Pulmonary artery endothelial cell (primary cell): Measurements from ENCODE around the gene ZNF865. TPM values are rescaled to one million over a fixed set of nuclear protein-coding genes. Genes with fewer than 3 reads are reported as not detected.

Source experiments
- DNase-seq: peaks from one replicate; pipeline ENCODE4 v3.0.0-alpha.2; 2011; ENCODE audit warnings: low read depth, low spot score
- total RNA-seq: library from RNA; depleted of rRNA; stranded (reverse); fragments of >200 nt; gene quantifications from 2 replicates; pipeline ENCODE4 v1.2.3, GENCODE V29; 2014

Gene ZNF865
- total RNA-seq, 1 donor from 2014 or later = 0.86 TPM

DNA sequence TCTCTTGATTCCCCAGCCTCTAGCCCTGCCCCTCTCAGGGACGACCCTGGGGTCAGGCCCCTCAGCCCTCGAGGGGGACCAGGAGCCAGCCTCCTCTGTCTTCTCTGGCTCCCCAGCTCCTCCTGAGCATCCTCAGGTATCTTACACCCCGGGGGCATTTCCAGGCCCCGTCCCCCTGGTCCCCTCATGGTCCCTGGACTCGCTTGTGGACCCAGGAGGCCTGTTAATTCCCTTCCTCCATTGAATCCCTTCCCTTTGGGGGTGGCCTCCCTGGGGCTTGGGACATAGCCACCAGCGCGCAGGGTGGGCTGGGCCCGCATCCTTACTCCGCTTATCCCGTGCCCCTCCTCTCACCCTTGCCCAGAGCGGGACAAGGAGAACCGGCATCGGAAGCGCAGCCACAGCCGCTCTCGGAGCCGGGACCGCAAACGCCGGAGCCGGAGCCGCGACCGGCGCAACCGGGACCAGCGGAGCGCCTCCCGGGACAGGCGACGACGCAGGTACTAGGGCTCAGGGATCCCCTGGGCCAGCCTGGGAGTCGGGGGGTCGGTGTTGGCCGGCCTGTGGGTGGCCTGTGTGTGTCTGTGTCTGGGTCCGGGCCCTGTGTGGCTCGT lies 53.5 kb downstream of the ZNF865 start:
- no peak for DNase-seq

DNA sequence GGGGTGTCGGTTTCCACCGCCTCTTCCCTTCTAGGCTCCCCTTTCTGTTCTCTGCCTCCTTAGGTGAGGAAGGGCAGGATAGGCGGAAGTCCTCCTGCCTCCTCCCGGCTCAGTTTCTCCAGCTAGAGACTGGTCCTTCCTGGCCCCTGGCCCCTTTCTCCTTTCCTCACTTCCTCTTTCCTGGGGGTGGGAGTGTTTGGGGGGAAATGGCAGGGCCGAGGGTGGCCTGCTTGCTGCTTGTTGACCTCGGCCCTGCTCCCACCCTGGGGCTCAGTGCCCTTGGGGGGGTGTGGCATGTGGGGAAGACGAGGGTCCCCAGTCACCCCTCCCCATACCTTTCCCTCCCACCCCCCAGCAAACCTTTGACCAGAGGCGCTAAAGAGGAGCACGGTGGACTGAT lies 54.4 kb downstream of the ZNF865 start:
- DNase-seq = no peak

DNA sequence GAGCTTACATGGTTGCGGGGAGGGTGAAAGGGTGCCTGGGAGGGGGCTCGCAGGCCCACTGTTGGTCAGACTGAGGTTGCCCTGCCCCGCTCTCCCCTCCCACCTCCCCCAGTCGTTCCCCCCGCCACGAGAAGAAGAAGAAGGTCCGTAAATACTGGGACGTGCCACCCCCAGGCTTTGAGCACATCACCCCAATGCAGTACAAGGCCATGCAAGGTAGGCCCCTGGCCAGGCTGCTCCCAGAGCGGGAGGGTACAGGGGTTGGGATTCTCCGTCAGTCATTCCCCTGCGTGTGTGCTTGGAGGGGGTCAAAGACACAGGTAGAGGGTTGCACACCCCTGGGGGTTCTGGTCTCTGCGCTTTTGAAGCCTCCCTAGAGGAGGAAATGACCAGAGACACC lies 55.0 kb downstream of the ZNF865 start:
- no peak for DNase-seq

DNA sequence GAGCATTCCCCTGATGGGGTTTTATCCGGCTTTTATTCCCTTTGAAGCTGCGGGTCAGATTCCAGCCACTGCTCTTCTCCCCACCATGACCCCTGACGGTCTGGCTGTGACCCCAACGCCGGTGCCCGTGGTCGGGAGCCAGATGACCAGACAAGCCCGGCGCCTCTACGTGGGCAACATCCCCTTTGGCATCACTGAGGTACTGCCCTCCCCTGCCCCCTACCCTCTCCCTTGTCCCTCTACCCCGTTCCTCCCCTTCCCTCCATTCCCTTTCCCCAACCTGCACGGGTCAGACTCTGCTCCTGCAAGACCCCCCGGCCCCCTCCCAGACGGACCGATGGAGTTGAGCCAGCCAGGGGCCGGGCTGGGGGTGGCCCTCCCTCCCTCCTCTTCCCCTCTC lies 55.5 kb downstream of the ZNF865 start:
- no peak for DNase-seq

DNA sequence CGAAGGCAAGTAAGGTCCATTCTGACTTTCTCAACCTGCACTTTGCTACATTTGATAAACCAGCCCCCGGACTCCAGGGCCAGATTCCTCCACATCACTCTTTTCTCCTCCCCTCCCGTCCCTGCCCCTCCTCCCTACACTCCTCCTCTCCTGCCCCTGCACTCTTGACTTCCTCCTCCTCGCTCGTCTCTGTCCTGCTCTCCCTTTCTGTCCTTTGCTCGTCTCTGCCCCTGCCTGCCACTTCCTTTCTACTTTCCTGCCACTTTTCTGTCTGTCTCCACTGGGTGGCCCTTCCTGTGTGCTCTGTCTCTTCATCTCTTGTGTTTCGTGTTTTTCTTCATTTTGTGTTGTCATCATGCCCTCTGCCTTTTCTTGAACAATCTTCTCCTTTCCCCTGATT lies 56.4 kb downstream of the ZNF865 start:
- DNase-seq = no peak

DNA sequence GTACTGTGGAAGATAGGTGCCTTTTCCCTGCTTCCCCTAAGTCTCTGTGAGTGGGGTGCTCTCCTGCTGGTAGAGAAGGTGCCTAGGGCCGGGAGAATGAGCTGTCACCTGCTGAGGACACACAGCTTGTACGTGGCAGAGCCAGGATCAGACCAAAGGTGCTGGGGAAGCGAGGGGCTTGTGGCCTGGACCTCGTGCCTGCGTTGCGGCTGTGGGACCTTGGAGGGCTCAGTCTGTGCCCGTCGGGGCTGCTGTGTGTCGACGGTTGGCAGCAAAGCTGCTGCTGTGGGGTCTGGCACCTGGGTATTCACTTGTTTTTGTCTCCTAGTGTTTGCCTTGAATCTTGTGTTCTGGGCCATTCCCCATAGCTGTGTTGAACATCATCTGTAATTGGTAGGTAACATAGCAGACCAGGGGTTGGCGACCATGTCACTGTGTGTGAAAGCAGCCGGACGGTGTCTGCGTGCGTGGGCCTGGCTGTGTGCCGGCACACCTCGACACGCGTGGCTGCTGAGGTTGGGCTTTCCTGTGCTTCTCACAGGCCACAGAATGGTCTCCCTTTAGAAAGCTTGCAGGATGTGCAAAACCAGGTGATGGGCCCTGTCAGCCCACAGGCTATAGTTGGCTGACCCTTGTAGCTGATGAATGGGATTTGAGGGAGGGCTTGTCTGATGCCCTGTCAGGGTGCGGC lies 58.5 kb downstream of the ZNF865 start:
- no peak for DNase-seq

DNA sequence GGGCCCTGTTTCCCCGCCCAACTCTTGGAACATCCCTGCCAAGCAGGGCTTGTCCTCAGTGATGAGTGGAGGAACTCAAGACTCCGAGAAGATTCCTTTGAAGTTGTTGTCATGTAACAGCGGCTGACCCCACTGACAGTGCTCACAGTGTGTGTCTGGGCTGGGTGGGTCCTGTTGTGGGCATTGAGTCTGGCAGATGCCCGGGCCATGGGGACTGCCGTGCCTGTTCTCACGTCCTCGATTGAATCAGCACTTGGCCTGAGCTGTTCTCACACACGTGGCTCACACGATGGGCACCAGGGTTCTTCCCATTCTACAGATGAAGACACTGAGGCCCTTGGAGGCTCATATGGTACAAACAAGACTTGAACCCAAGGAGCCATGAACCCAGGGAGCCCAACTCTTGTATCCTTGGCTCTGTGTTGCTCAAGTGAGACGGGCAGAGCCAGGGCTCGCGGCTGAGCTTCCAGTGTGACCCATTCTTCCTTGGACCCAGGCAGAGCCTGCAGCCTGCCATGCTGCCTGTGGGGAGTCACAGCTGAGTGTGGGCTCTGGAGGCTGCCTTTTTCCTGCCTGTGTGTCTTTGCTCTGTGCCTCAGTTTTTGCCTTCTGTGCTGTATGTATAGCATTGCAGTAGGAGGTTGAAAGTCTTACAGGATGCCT lies 61.0 kb downstream of the ZNF865 start:
- DNase-seq = no peak

Other genes starting within 250 kb of the ZNF865 start
- gene GARIN5B, start 242.4 kb upstream of the ZNF865 start, total RNA-seq = not detected in 2 replicates
- gene IL11, start 235.2 kb upstream of the ZNF865 start, total RNA-seq = 0.33 TPM in 1 of 2 replicates, not detected in the other
- not detected in 2 replicates for gene TMEM190, start 228.8 kb upstream of the ZNF865 start, total RNA-seq
- 0.21 and 0.46 TPM in 2 replicates for gene TMEM238, start 221.4 kb upstream of the ZNF865 start, total RNA-seq
- gene RPL28, start 219.7 kb upstream of the ZNF865 start, total RNA-seq = 208 and 256 TPM in 2 replicates
- gene UBE2S, start 197.9 kb upstream of the ZNF865 start, total RNA-seq = 150 and 327 TPM in 2 replicates
- not detected in 2 replicates for gene SHISA7, start 162.3 kb upstream of the ZNF865 start, total RNA-seq
- 36.0 and 63.3 TPM in 2 replicates for gene ISOC2, start 144.0 kb upstream of the ZNF865 start, total RNA-seq
- not detected in 2 replicates for gene C19orf85, start 140.9 kb upstream of the ZNF865 start, total RNA-seq
- gene ZNF628, start 129.0 kb upstream of the ZNF865 start, total RNA-seq = 0.99 and 1.1 TPM in 2 replicates
- gene NAT14, start 120.5 kb upstream of the ZNF865 start, total RNA-seq = 9.8 and 21.2 TPM in 2 replicates
- gene SSC5D, start 117.2 kb upstream of the ZNF865 start, total RNA-seq = 0.11 and 0.13 TPM in 2 replicates
- not detected in 2 replicates for gene SBK2, start 68.5 kb upstream of the ZNF865 start, total RNA-seq
- gene SBK3, start 60.1 kb upstream of the ZNF865 start, total RNA-seq = 0.13 and 0.28 TPM in 2 replicates
- 2.6 and 4.1 TPM in 2 replicates for gene ZNF579, start 24.8 kb upstream of the ZNF865 start, total RNA-seq
- 2.4 and 2.5 TPM in 2 replicates for gene FIZ1, start 6.1 kb upstream of the ZNF865 start, total RNA-seq
- 12.2 and 12.5 TPM in 2 replicates for gene ZNF524, start 5.4 kb upstream of the ZNF865 start, total RNA-seq
- gene ZNF784, start 18.9 kb downstream of the ZNF865 start, total RNA-seq = 2.5 and 3.7 TPM in 2 replicates
- gene ZNF580, start 35.4 kb downstream of the ZNF865 start, total RNA-seq = 2.5 and 2.6 TPM in 2 replicates
- gene ZNF581, start 38.0 kb downstream of the ZNF865 start, total RNA-seq = 18.0 and 33.9 TPM in 2 replicates
- 6.1 and 8.6 TPM in 2 replicates for gene CCDC106, start 42.6 kb downstream of the ZNF865 start, total RNA-seq
- 165 and 185 TPM in 2 replicates for gene U2AF2, start 49.4 kb downstream of the ZNF865 start, total RNA-seq
- 75.9 and 88.6 TPM in 2 replicates for gene EPN1, start 69.6 kb downstream of the ZNF865 start, total RNA-seq
- under 0.01 TPM in 1 of 2 replicates, not detected in the other for gene NLRP9, start 132.8 kb downstream of the ZNF865 start, total RNA-seq
- 0.11 and 0.13 TPM in 2 replicates for gene RFPL4A, start 153.4 kb downstream of the ZNF865 start, total RNA-seq
- 0.21 TPM in 1 of 2 replicates, not detected in the other for gene RFPL4AL1, start 163.5 kb downstream of the ZNF865 start, total RNA-seq
- gene NLRP11, start 226.4 kb downstream of the ZNF865 start, total RNA-seq = not detected in 2 replicates
- not detected in 2 replicates for gene NLRP4, start 230.9 kb downstream of the ZNF865 start, total RNA-seq